Calu3 (cell line): Measurements from ENCODE around the gene RAD51B. TPM values are rescaled to one million over a fixed set of nuclear protein-coding genes. Genes with fewer than 3 reads are reported as not detected.

ENCODE experiments used
- BruUV-seq: library from RNA; stranded (reverse); fragments of 400-500 nt; replicated peaks from 2 replicates; lab custom pipeline; 2021; lab: Mats Ljungman, UMichigan
- CTCF ChIA-PET: fragments of 300-600 bp; sonication (Branson Sonifier 250); formaldehyde crosslinking; loops from one replicate; lab custom pipeline; 2022; ENCODE audit warnings: antibody characterized with exemption; lab: Charles Lee
- DNase-seq: peaks from one replicate; pipeline ENCODE4 v3.0.0; 2022
- H3K27ac Mint-ChIP-seq: one replicate; pipeline ENCODE4 v1.8.0; 2022; ENCODE audit warnings: mixed read lengths; ENCODE audit not compliant: unreplicated experiment
- H3K27me3 Mint-ChIP-seq: one replicate; pipeline ENCODE4 v1.8.0; 2022; ENCODE audit warnings: mixed read lengths; ENCODE audit not compliant: unreplicated experiment
- H3K36me3 Mint-ChIP-seq: one replicate; pipeline ENCODE4 v1.8.0; 2022; ENCODE audit warnings: mild to moderate bottlenecking, moderate library complexity, mixed read lengths; ENCODE audit not compliant: insufficient read depth, unreplicated experiment
- H3K4me1 Mint-ChIP-seq: one replicate; pipeline ENCODE4 v1.8.0; 2022; ENCODE audit warnings: mild to moderate bottlenecking, low read depth, mixed read lengths; ENCODE audit not compliant: unreplicated experiment
- H3K4me3 Mint-ChIP-seq: one replicate; pipeline ENCODE4 v1.8.0; 2022; ENCODE audit warnings: mild to moderate bottlenecking, low read depth, moderate library complexity, mixed read lengths; ENCODE audit not compliant: unreplicated experiment
- H3K9me3 Mint-ChIP-seq: one replicate; pipeline ENCODE4 v1.8.0; 2022; ENCODE audit warnings: low read depth, mixed read lengths; ENCODE audit not compliant: unreplicated experiment
- intact Hi-C: fragments of 100-400 bp; cut with micrococcal nuclease; formaldehyde crosslinking; loops from one replicate; pipeline ENCODE4 v1.10.0; 2022; ENCODE audit not compliant: unreplicated experiment
- total RNA-seq: library from RNA; stranded (reverse); gene quantifications from 2 replicates; pipeline ENCODE4 v1.2.3, GENCODE V29; 2022
- TF ChIP-seq, protein P1 (sequence below): fragments of 200-600 bp; IDR thresholded peaks from one replicate; pipeline ENCODE4 v1.8.0; 2022; ENCODE audit warnings: antibody characterized with exemption; ENCODE audit not compliant: unreplicated experiment

RAD51B gene
- total RNA-seq, 1 experiment from 2014 or later: 24.7 TPM

DNA sequence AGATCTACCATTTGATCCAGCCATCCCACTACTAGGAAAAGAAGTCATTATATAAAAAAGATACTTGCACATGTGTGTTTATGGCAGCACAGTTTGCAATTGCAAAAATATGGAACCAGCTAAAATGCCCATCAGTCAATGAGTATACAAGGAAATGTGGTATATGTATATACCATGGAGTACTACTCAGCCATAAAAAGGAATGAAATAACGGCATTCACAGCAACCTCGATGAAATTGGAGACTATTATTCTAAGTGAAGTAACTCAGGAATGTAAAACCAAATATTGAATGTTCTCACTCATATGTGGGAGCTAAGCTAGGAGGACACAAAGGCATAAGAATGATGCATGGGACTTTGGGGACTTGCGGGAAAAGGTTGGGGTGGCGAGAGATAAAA lies 402.6 kb downstream of the RAD51B start:
- Mint-ChIP-seq H3K4me1 (peaks cover 7% of the 10 kb centered on the region), H3K36me3 (no peaks in the 10 kb centered on the region), H3K9me3 (peaks cover 2% of the 10 kb centered on the region), H3K27ac (no peak overlapping the region), H3K4me3 (no peak overlapping the region), H3K27me3 (no peaks in the 10 kb centered on the region)
- BruUV-seq: no TSS peak
- CTCF ChIA-PET: no interaction called here
- no peak for DNase-seq
- intact Hi-C loops: no loop called here
- TF ChIP-seq, protein P1, sequence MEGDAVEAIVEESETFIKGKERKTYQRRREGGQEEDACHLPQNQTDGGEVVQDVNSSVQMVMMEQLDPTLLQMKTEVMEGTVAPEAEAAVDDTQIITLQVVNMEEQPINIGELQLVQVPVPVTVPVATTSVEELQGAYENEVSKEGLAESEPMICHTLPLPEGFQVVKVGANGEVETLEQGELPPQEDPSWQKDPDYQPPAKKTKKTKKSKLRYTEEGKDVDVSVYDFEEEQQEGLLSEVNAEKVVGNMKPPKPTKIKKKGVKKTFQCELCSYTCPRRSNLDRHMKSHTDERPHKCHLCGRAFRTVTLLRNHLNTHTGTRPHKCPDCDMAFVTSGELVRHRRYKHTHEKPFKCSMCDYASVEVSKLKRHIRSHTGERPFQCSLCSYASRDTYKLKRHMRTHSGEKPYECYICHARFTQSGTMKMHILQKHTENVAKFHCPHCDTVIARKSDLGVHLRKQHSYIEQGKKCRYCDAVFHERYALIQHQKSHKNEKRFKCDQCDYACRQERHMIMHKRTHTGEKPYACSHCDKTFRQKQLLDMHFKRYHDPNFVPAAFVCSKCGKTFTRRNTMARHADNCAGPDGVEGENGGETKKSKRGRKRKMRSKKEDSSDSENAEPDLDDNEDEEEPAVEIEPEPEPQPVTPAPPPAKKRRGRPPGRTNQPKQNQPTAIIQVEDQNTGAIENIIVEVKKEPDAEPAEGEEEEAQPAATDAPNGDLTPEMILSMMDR: no peak

DNA sequence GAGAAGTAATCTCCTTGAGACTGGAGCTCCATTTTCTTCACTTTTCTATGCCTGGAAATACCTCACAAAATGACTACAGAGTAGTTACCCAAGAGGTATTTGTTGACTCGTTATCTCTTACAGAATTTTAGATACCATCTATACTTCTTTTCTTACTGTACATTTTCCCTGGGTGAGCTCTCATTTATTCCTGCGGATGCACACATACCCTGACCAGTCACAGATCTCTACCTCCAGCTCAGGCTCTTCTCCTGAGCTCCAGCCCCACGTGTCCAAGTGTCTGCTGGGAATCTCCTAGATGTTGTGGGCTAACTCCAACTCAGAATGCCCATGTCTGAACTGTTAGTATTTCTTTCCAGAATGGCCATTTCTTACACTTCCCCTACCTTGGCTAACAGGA lies 403.1 kb downstream of the RAD51B start:
- CTCF ChIA-PET: no interaction called here
- intact Hi-C loops: no loop called here

DNA sequence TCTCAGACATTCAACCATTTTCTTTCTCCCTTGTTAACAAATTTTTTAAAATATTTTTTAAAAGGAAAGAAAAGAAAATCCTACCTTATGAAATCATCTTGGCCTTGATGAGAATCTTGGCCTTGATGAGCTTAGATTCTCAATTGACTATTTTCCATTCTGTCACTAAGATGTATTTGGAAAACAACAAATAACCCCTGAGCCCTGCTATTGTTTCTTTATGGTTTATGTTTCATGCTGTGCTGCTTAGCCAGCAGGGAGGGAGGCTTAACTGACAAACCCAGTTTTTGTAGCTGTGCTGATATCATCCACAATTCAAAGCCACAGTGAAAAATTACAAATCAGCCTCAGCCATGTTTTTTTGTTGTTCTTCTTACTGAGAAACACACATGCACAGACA lies 404.1 kb downstream of the RAD51B start:
- DNase-seq: no peak
- TF ChIP-seq, protein P1: no peak
- Mint-ChIP-seq H3K4me3 (no peak overlapping the region), H3K4me1 (no peaks in the 10 kb centered on the region), H3K9me3 (peaks cover 2% of the 10 kb centered on the region), H3K27ac (no peak overlapping the region), H3K27me3 (no peaks in the 10 kb centered on the region), H3K36me3 (no peaks in the 10 kb centered on the region)
- BruUV-seq: no TSS peak
- intact Hi-C loops: no loop called here
- CTCF ChIA-PET: no interaction called here

More for the DNA sequence above, 403.1 kb downstream of the RAD51B start:
- H3K4me3 Mint-ChIP-seq: no peak overlapping the region
- peaks cover 2% of the 10 kb centered on the region for H3K9me3 Mint-ChIP-seq
- H3K4me1 Mint-ChIP-seq: peaks cover 2% of the 10 kb centered on the region
- DNase-seq: no peak
- no peaks in the 10 kb centered on the region for H3K27me3 Mint-ChIP-seq
- no TSS peak for BruUV-seq
- TF ChIP-seq, protein P1: no peak
- no peaks in the 10 kb centered on the region for H3K36me3 Mint-ChIP-seq
- no peak overlapping the region for H3K27ac Mint-ChIP-seq

- Mint-ChIP-seq H3K4me1 (no peaks in the 10 kb centered on the region), H3K9me3 (peaks cover 2% of the 10 kb centered on the region), H3K4me3 (no peak overlapping the region), H3K27me3 (no peaks in the 10 kb centered on the region), H3K36me3 (no peaks in the 10 kb centered on the region), H3K27ac (no peak overlapping the region)
- intact Hi-C loops: no loop called here
- no TSS peak for BruUV-seq
- no peak for DNase-seq
- CTCF ChIA-PET: interaction anchor here (1.1 kb wide), 1 partner anchor 14 kb away, joined by 3 read pairs; no protein-coding TSS in a partner anchor
- TF ChIP-seq, protein P1: no peak
Measured at GRCh38 chr14:68225321-68225720, 405.7 kb downstream of the RAD51B start.
